HG03469 (cell line): ENCODE measurements around the gene GALNT4.

Experiments used
- ATAC-seq: cut with Tn5 transposase; IDR thresholded peaks from one replicate; pipeline ENCODE4 v1.9.1; 2021; ENCODE audit warnings: mild to moderate bottlenecking, moderate library complexity, moderate number of reproducible peaks; ENCODE audit not compliant: unreplicated experiment

Gene GALNT4

DNA sequence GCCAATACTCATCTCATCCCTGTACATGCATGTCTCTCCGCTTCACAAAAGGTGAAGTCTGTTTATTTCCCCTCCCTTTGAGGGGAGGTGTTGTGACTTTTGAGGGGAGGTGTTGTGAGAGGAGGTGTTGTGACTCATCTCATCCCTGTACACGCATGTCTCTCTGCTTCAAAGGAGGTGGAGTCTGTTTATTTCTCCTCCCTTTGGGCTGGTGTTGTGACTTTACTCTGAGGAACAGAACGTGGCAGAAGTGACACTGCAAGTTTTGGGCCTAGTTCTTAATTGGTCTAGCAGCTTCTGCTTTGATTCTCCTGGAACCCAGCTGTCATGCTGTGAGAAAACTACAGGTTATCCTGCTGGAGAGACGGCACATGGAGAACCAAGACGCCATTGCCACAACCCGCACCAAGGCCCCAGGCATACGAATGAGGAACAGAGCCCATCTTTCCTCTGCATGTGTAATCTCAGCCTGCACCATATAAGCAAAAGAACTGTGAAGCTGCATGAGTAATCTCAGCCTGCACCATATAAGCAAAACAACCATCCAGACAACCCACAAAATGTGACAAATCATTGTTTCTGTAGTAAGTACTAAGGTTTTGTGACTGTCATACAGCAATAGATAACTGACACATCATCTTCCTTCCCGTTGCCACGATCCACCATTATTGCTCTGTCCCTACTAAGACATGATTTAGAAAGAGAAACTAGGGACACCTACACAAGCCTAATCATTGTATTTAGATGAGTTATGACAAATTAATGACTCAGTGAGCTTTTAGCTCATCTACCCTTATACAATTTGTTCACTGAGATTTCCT, 30.0 kb downstream of the GALNT4 start:
- peak; percentile 51 for ATAC-seq

DNA sequence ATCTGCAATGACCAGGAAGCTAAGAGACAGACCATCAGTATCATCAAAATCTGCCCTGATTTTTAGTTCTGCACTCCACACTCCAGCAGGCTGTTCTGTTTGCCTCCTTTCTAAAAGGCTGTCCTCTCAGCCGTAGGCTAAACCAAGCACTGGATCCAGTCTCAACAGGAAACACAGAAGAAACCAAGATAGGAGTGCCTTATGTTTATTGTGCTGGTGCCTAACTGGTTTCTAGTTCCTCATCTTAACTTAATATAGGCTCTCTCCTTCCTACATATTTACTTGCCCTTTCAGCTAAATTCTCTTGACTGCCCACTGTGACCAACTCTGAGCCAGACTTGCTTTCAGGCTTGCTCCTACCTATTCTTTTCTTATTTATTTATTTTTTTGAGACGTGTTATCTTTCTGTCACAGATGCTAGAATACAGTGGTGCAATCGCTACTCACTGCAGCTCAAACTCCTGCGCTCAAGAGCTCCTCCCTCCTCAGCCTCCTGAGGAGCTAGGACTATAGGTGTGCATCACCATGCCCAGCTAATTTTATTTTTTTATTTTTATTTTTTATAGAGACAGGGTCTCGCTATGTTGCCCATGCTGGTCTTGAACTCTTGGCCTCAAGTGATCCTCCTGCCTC, 30.8 kb downstream of the GALNT4 start:
- no peak for ATAC-seq

DNA sequence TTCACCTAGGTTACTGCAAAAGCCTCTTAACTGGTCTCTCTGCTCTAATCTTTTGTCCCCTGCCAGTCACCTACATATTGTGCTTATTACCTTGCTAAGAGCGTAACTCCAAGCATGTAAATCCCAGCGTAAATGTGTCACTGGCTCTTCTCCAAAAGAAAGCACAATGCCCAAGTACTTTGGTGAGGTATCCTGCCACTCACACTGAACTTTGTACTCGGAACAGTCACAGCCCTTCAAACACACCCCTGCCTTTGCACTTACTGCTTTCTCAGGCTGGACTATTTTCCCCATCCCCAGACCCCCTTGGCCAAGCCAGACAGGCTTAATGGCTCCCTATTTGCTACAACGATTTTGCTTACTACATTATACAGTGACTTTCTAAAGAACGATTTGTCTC, 31.7 kb downstream of the GALNT4 start:
- ATAC-seq, result no peak

DNA sequence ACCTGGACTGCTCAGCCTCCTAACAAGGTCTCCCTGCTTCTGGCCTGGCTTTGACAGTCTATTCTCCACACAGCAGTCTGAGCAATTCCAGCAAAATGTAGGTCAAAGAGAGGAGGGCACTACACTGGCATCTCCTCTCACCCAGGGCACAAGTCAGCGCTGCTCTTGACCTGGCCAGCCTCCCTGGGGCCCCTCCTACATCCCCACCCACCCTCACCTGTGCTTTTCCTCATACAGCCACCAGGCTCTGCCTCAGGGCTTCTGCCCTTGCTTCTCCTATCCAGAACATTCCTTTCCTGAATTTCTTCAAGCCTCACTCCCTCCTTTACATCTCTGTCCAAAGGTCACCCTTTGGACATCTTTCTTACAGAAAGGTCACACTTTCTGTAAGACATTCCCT, 33.7 kb downstream of the GALNT4 start:
- no peak for ATAC-seq

DNA sequence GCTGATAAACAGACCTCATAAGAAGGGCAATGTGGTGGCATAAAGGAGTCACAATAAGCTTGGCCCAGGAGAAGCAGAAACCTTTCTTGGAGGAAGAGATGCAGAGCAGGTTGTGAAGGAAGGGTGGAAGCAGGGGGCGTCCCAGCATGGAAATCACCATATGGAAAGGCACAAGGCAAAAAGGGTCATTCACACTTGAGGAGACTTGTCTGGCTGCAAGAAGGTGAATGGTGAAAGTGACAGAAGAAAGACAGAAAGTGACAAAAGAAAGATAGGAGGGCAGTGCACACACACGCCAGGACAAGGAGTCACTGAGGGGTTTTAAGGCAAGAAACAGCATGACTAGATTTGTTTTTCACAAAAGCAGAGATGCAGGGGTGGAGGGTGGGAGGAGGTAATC, 38.3 kb downstream of the GALNT4 start:
- ATAC-seq, result no peak

DNA sequence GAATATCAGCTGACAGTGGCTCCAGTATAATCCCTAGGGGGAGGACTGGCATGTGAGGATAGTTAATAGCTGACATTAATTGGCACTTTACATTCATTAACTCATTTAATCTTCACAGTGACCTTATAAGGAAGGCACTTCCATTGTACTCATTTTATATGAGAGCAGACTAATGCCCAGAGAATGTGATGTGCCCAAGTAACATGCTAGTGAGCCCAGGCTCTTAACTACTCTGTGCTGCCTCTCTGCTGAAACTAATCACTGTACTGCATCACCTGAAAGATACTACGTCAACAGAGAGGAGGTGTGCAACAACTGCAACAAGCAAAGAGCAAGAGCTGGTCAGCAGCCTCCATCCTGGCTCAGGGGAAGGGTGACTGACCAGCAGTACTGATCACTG, 40.1 kb downstream of the GALNT4 start:
- ATAC-seq, result no peak

DNA sequence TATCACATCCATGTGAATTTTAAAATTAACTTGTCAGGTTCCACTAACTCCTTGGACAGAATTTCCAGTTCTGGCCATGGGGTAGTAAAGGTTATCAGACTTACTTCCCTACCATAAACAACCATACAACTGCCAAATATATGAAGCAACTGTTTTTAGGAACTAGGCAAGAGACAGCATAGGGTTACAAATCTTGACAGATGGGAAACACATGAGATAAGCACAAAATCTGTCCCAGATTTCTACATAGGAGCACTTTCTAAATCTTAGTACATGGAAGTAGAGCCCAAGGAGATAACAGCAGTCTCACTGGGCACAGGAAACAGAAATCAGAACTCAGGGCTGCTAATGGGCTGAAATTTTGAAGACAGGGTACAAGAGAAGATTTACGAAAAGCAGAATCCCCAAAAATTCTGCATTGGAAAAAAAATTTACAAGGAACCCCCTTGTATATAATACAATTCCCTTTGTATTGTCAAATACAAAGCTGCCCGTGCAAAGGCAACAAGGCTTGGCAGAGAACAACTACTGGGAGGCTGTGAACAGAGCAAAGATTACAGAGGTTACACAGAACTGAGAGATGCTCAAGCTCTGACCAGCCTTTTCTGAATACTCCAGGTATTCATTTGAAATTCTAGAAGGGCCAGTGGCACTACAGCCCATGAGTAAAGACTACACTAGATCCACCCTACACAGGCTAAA, 43.2 kb downstream of the GALNT4 start:
- no peak for ATAC-seq

DNA sequence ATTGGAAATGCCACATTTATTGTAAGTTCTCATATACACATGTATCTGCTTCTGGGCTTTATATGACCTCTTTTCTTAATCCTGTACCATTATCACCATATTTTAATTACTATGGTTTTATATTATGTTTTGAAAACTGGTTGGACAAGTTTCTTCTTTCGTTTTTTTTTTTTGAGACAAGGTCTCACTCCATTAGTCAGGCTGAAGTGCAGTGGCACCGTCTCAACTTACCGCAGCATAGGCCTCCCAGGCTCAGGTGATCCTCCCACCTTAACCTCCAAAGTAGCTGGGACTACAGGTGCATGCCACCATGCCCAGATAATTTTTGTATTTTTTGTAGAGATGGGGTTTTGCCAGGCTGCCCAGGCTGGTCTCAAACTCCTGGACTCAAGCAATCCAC, 44.6 kb downstream of the GALNT4 start:
- no peak for ATAC-seq

DNA sequence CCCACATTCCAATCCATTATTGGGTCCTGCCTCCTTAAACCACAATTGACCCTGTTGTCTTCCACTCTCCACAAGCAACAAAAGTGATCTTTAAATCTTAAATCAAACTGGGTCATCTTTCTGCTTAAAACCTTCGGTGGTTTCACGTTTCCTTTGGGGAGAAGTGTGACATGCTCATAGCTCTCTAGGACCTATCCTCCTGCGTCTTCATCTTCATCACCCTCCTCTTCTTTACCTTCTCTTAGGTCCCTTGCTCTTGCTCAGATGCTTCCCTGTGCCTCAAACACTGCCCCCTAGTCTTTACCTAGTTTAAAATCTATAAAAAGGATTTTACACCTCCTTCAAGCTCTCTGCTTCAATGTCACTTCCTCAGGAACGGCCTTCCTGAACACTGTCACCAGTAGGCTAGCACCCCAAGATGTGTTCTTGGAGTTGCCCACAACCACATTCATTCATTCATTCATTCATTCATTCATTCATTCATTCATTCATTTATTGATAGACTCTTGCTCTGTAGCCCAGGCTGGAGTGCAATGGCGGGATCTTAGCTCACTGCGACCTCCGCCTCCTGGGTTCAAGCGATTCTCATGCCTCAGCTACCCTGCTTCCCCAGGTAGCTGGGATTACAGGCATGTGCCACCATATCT, 46.8 kb downstream of the GALNT4 start:
- no peak for ATAC-seq

DNA sequence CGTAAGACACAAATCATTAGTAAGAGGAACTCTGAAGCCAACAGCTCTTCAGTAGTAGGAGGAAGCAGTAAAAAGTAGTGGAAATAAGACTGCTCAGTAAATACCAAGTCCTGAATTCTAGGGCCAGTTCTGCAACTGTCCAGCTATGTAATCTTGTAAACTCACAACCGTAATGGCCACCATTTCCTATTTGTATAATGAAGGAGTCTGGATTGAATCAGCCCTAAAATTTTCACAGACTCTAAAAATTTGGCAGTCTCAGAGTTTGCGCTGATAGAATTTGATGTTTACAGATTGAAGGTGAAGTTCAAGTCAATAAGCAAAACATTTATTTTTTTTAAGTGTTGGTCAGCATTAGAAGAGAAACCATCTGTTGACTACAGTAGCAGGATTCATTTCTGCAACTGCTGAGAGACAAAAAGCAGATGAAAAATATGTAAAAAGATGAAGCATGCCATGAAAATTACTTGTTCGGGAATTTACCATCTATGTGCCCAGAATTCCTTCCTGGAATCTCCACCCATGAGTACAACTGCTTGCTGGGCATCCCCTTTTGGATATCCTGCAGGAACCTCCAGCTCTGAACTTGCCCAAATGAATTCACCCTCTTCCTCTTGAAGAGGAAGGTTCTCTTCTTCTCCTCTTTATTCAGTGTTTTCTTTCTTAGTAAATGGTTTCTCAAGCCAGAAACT, 47.5 kb downstream of the GALNT4 start:
- no peak for ATAC-seq

DNA sequence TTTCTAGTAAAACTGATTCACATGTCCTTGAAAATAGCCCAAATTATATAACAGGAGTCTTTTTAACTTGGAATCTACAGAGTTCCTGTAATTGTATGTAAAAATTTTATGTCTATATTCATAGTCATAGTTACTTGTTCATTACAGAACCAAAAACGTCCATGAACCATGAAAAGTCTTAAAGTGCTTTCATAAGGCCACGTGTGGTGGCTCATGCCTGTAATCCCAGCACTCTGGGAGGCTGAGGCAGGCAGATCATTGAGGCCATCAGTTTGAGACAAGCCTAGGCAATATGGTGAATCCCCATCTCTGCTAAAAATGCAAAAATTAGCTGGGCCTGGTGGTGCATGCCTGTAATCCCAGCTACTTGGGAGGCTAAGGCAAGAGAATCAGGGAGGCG, 48.4 kb downstream of the GALNT4 start:
- ATAC-seq, result no peak

DNA sequence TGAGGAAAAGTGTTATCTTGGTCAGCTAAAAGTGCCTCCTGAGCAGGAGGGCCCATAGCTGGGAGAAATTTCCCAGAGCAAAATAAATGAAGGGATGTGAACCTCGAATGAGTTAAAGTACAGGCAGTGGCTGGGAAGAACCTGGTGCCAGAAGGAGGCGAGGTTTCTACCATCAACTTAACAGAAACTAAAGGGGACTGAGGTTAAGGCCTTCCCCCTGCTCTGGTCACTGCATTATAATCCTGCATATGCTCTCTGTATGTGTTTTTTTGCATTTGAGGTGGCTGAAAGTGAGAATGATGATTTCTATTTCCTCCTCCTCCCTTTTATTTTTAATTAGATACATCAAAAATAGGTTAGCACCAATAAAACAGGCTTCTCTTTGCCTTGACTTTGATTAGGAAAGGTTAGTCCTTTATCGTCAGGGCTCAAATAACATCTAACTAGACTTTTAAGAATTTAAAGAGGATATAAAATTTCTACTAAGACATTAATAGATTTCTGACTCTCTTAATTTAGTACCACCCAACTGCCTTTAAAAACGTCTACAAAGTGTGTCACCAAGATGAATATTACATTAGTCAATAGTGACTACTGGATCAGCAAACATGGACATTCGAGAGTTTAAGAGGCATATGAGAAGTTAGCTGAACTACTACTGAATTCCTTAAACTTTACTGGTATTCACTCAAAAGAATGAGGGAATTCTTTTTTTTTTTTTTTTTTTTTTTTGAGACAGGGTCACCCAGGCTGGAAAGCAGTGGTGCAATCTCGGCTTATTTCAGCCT, 49.2 kb downstream of the GALNT4 start:
- no peak for ATAC-seq

DNA sequence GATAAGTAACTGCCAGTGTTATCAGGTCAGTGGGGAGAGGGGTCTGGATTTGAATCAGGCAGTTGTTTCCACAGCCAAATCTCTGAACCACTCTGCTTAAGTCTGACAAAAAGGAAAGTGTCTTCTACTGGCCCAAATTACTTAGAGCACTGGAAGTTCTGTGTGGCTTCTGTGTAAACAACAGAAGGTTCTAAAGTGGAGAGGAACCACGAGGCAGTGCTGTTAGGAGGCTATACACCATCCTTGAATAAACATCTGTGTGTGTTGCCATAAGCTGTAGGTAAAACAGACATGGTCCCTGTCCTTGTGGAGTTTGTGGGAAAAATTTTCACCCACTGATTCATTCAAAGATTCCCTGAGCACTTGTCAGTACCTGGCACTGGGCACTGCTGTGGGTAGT, 50.0 kb downstream of the GALNT4 start:
- ATAC-seq, result no peak
